Naive B cell (primary cell): ENCODE results near the gene ENOX2. TPM values are rescaled to one million over a fixed set of nuclear protein-coding genes. Genes with fewer than 3 reads are reported as not detected.

Experiments used
- ATAC-seq, 2 donors: fragments of 150-1000 bp; cut with Tn5 transposase; 2 replicates each; pipeline ENCODE4 v1.10.0; 2021; ENCODE audit warnings: low read depth in 2 of 2, mild to moderate bottlenecking in 2 of 2, moderate library complexity in 2 of 2
- DNase-seq: peaks from one replicate; pipeline ENCODE4 v3.0.0; 2022
- H3K27ac Mint-ChIP-seq, 6 donors: one replicate each; pipeline ENCODE4 v1.8.0; 2020 to 2022; ENCODE audit warnings: mild to moderate bottlenecking in 6 of 6, mixed read lengths in 6 of 6, moderate library complexity in 5 of 6, inconsistent platforms in 2 of 6
- H3K27me3 Mint-ChIP-seq, 3 donors: one replicate each; pipeline ENCODE4 v1.8.0; 2021 to 2022; ENCODE audit warnings: mixed read lengths in 3 of 3, mild to moderate bottlenecking in 1 of 3
- H3K36me3 Mint-ChIP-seq, 2 donors: one replicate each; pipeline ENCODE4 v1.8.0; 2020 to 2022; ENCODE audit warnings: mixed read lengths in 2 of 2, inconsistent platforms in 1 of 2, mild to moderate bottlenecking in 1 of 2
- H3K4me1 Mint-ChIP-seq, 3 donors: one replicate each; pipeline ENCODE4 v1.8.0; 2020 to 2022; ENCODE audit warnings: mixed read lengths in 3 of 3, inconsistent platforms in 1 of 3, mild to moderate bottlenecking in 1 of 3, moderate library complexity in 1 of 3
- H3K4me3 Mint-ChIP-seq, 8 donors: one replicate each; pipeline ENCODE4 v1.8.0; 2020 to 2022; ENCODE audit warnings: mild to moderate bottlenecking in 8 of 8, mixed read lengths in 8 of 8, moderate library complexity in 8 of 8, inconsistent platforms in 2 of 8
- H3K9me3 Mint-ChIP-seq, 7 donors: one replicate each; pipeline ENCODE4 v1.8.0; 2020 to 2022; ENCODE audit warnings: mixed read lengths in 7 of 7, mild to moderate bottlenecking in 5 of 7, inconsistent platforms in 2 of 7, moderate library complexity in 1 of 7
- polyA plus RNA-seq, 6 donors: library from polyadenylated mRNA; unstranded; fragments of 300-500 nt; fragmentation: Illumina TruSeq; gene quantifications; one replicate each; pipeline ENCODE4 v1.2.3, GENCODE V29; 2021; ENCODE audit warnings: low read depth in 6 of 6

ENOX2 gene
- polyA plus RNA-seq, 6 donors from 2014 or later, result 17.2 to 32.6 (median 25.2) TPM

GRCh38 chrX:130575831-130576389 lies 327.1 kb downstream of the ENOX2 start:
- no peaks in the 10 kb centered on the region for H3K36me3 Mint-ChIP-seq
- H3K4me3 Mint-ChIP-seq, result no peak overlapping the region
- no peak overlapping the region for H3K27ac Mint-ChIP-seq
- no peak for DNase-seq
- peaks cover 0 to 3% (median 0%) of the 10 kb centered on the region in 7 donors for H3K9me3 Mint-ChIP-seq
- no peaks in the 10 kb centered on the region for H3K4me1 Mint-ChIP-seq
- ATAC-seq, result no peak
- H3K27me3 Mint-ChIP-seq, result peaks cover 0 to 6% (median 0%) of the 10 kb centered on the region in 3 donors

Other genes starting within 250 kb of the ENOX2 start
- gene ARHGAP36, start 155.1 kb upstream of the ENOX2 start, polyA plus RNA-seq, result not detected